CD4-positive, alpha-beta T cell (primary cell): ENCODE results near the gene PDGFD. TPM values are rescaled to one million over a fixed set of nuclear protein-coding genes. Genes with fewer than 3 reads are reported as not detected.

Experiments used
- ATAC-seq: fragments of 200-7000 bp; cut with Tn5 transposase; one replicate; pipeline ENCODE4 v1.10.0; 2022; ENCODE audit warnings: mild to moderate bottlenecking; ENCODE audit not compliant: poor library complexity
- CTCF ChIA-PET: fragments of 350-600 bp; sonication (Branson Sonifier 250); formaldehyde crosslinking; loops from one replicate; lab custom pipeline; 2021; ENCODE audit warnings: antibody characterized with exemption, inconsistent platforms; lab: Charles Lee
- POLR2A ChIA-PET: fragments of 350-600 bp; sonication (Branson Sonifier 250); formaldehyde crosslinking; loops from one replicate; lab custom pipeline; 2021; ENCODE audit warnings: antibody characterized with exemption, inconsistent platforms; lab: Charles Lee
- DNase-seq, 14 experiments: peaks; one replicate each; pipeline ENCODE4 v3.0.0-alpha.2; 2013 to 2020; ENCODE audit warnings: mixed read lengths in 2 of 14
- H3K27ac ChIP-seq, 2 donors: one replicate each; pipeline versions ENCODE4 v1.5.1 to v1.7.0; 2013; ENCODE audit warnings: low read length in 2 of 2, low read depth in 1 of 2, mild to moderate bottlenecking in 1 of 2
- H3K27me3 ChIP-seq, 2 experiments: 1 replicate in 1 of 2; 2 replicates in 1 of 2; pipeline versions ENCODE4 v1.6.1 to v1.7.0; 2013; ENCODE audit warnings: low read length in 2 of 2, control low read depth in 1 of 2, mild to moderate bottlenecking in 1 of 2, moderate library complexity in 1 of 2; ENCODE audit not compliant: insufficient read depth in 2 of 2, control insufficient read depth in 1 of 2
- H3K36me3 ChIP-seq: one replicate; pipeline ENCODE4 v1.6.1; 2013; ENCODE audit warnings: low read length, control low read depth; ENCODE audit not compliant: insufficient read depth
- H3K4me1 ChIP-seq: one replicate; pipeline ENCODE4 v1.6.1; 2013; ENCODE audit warnings: low read length, control low read depth; ENCODE audit not compliant: insufficient read depth
- H3K4me3 ChIP-seq: one replicate; pipeline ENCODE4 v1.5.1; 2013; ENCODE audit warnings: mild to moderate bottlenecking, low read length, moderate library complexity
- H3K9me3 ChIP-seq, 2 experiments: 1 replicate in 1 of 2; 2 replicates in 1 of 2; pipeline versions ENCODE4 v1.6.1 to v1.7.0; 2013; ENCODE audit warnings: low read length in 2 of 2, mild to moderate bottlenecking in 2 of 2, control low read depth in 1 of 2, moderate library complexity in 1 of 2; ENCODE audit not compliant: control insufficient read depth in 1 of 2, insufficient read depth in 1 of 2
- H3K27ac Mint-ChIP-seq: one replicate; pipeline ENCODE4 v1.8.0; 2020; ENCODE audit warnings: mixed read lengths
- H3K27me3 Mint-ChIP-seq: one replicate; pipeline ENCODE4 v1.8.0; 2021; ENCODE audit warnings: mixed read lengths
- H3K36me3 Mint-ChIP-seq: one replicate; pipeline ENCODE4 v1.8.0; 2021; ENCODE audit warnings: low read depth, mixed read lengths
- H3K4me1 Mint-ChIP-seq: one replicate; pipeline ENCODE4 v1.8.0; 2021; ENCODE audit warnings: low read depth, mixed read lengths
- H3K4me3 Mint-ChIP-seq: one replicate; pipeline ENCODE4 v1.8.0; 2020; ENCODE audit warnings: mild to moderate bottlenecking, mixed read lengths
- H3K9me3 Mint-ChIP-seq: one replicate; pipeline ENCODE4 v1.8.0; 2020; ENCODE audit warnings: mixed read lengths
- CTCF ChIP-seq: fragments of 200-600 bp; IDR thresholded peaks from one replicate; pipeline ENCODE4 v1.8.0; 2022; ENCODE audit warnings: antibody characterized with exemption, mild to moderate bottlenecking
- intact Hi-C, 2 experiments: fragments of 100-400 bp; cut with DNase I in 1 of 2; cut with micrococcal nuclease in 1 of 2; formaldehyde crosslinking; loops; one replicate each; pipeline versions ENCODE4 v1.15.1 to v1.9.0; 2023 to 2025; cut with DNase I, micrococcal nuclease
- total RNA-seq, 174 experiments: library from RNA in 2 of 174; stranded (reverse) in 2 of 174; gene quantifications; one replicate each; pipeline ENCODE4 v1.2.3 and lab custom pipeline; 2021 to 2026

PDGFD gene
- total RNA-seq, 2 experiments from 2014 or later: not detected

- H3K27ac ChIP-seq: no peak overlapping the region
- H3K9me3 ChIP-seq: no peaks in the 10 kb centered on the region
- intact Hi-C loops: no loop called here
- no peaks in the 10 kb centered on the region for H3K9me3 Mint-ChIP-seq
- CTCF ChIA-PET: no interaction called here
- no peak overlapping the region for H3K4me3 Mint-ChIP-seq
- no peaks in the 10 kb centered on the region for H3K36me3 Mint-ChIP-seq
- ATAC-seq: no peak
- POLR2A ChIA-PET: no interaction called here
- H3K36me3 ChIP-seq: no peaks in the 10 kb centered on the region
- H3K4me1 Mint-ChIP-seq: no peaks in the 10 kb centered on the region
- TF ChIP-seq CTCF: no peak
- no peaks in the 10 kb centered on the region for H3K27me3 Mint-ChIP-seq
- no peaks in the 10 kb centered on the region for H3K4me1 ChIP-seq
- H3K4me3 ChIP-seq: no peak overlapping the region
- DNase-seq: no peak
- H3K27me3 ChIP-seq: no peaks in the 10 kb centered on the region
- H3K27ac Mint-ChIP-seq: no peak overlapping the region
These were observed 70.3 kb downstream of the PDGFD start for GRCh38 chr11:104093426-104094280.

- Mint-ChIP-seq H3K27me3 (no peaks in the 10 kb centered on the region), H3K4me3 (no peak overlapping the region), H3K27ac (no peak overlapping the region), H3K9me3 (no peaks in the 10 kb centered on the region), H3K4me1 (no peaks in the 10 kb centered on the region), H3K36me3 (no peaks in the 10 kb centered on the region)
- Histone ChIP-seq H3K36me3 (no peaks in the 10 kb centered on the region), H3K9me3 (no peaks in the 10 kb centered on the region), H3K4me1 (no peaks in the 10 kb centered on the region), H3K27ac (no peak overlapping the region), H3K27me3 (no peaks in the 10 kb centered on the region), H3K4me3 (no peak overlapping the region)
- ChIA-PET POLR2A (no interaction called here), CTCF (no interaction called here)
- DNase-seq (no peak), ATAC-seq (no peak)
- intact Hi-C loops: no loop called here
- no peak for TF ChIP-seq CTCF
These were observed 71.2 kb downstream of the PDGFD start for GRCh38 chr11:104092744-104093143.

- H3K4me3 Mint-ChIP-seq: no peak overlapping the region
- Histone ChIP-seq H3K27ac (no peak overlapping the region), H3K4me1 (no peaks in the 10 kb centered on the region), H3K36me3 (no peaks in the 10 kb centered on the region), H3K9me3 (no peaks in the 10 kb centered on the region), H3K27me3 (no peaks in the 10 kb centered on the region), H3K4me3 (no peak overlapping the region)
- H3K4me1 Mint-ChIP-seq: no peaks in the 10 kb centered on the region
- H3K27me3 Mint-ChIP-seq: no peaks in the 10 kb centered on the region
- CTCF ChIA-PET: no interaction called here
- POLR2A ChIA-PET: no interaction called here
- ATAC-seq (no peak), DNase-seq (no peak)
- no peak overlapping the region for H3K27ac Mint-ChIP-seq
- no peak for TF ChIP-seq CTCF
- H3K9me3 Mint-ChIP-seq: no peaks in the 10 kb centered on the region
- H3K36me3 Mint-ChIP-seq: no peaks in the 10 kb centered on the region
- intact Hi-C loops: no loop called here
These were observed 72.5 kb downstream of the PDGFD start for GRCh38 chr11:104091281-104092096.
